ENCODE data around the gene FBXO42. TPM values are rescaled to one million over a fixed set of nuclear protein-coding genes. Genes with fewer than 3 reads are reported as not detected.
A peak's percentile ranks its signal among the peaks of the same experiment; 100 is the strongest.

FBXO42 gene
- total and polyA plus RNA-seq, 2 donors (not counting 3 experiments of a cell fraction or from before 2014, with no cell fraction given) = 16.3 to 20.4 TPM

DNA sequence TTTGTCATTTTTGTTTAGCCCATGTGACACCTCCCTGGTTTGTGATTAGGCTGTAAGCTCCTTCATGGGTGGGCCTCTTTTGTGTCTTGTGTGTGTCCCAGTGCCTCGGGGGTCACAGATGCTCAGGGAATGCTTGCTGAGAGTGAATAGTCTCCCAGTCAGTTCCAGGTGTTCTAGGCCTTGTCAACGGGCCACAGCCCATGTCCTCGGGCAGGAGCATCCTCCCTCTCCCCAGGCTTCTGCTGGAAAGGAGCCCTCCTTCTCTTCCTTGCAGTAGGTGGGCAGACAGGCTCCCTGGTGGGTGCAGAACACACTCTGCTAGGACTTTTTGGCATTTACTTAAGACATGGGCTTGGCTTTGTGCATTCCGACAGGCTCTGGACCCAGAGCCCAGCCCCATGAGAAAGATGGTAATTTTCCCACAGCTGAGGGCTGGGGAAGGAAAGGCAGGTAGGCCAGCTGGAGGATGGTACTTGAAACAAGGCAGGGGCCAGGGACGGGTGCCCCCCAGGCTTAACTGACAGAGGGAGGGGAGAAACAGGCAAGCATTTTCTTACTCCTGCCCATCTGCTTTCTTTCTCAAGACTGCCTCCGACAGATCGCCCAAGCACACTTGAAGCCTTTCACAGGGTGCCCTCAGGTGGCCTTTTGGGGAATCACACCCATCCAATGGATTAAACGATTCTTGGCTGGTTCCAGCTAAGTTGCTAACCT, 108.2 kb downstream of the FBXO42 start:
- DNase-seq (ENCODE audit: low read depth, low spot score) (peak; percentile 87), FAIRE-seq (peak; percentile 97)
- Histone ChIP-seq H3K4me1 (ENCODE audit: control insufficient read depth, extremely low read depth, insufficient read depth, low read length) (peaks cover 17% of the 10 kb centered on the region), H3K4me3 (replicated peaks in 1 of 3; ENCODE audit: insufficient read depth in 1 of 3, low read depth in 1 of 3, low read length in 3 of 3) (no peak overlapping the region), H3K27me3 (ENCODE audit: control insufficient read depth in 2 of 2, insufficient read depth in 2 of 2, low read length in 2 of 2) (no peaks in the 10 kb centered on the region), H3K9me1 (replicated peaks; ENCODE audit: control insufficient read depth, extremely low read depth, insufficient read depth, low read length) (no peaks in the 10 kb centered on the region), H3K27ac (ENCODE audit: insufficient read depth, low read depth, low read length) (no peak overlapping the region), H3K36me3 (ENCODE audit: control insufficient read depth in 2 of 2, extremely low read depth in 1 of 2, insufficient read depth in 2 of 2, low read length in 2 of 2) (peaks cover 0 to 2% of the 10 kb centered on the region in 2 experiments), H4K20me1 (replicated peaks; ENCODE audit: control insufficient read depth, extremely low read depth, insufficient read depth, low read length) (no peaks in the 10 kb centered on the region), H3K9me3 (replicated peaks; ENCODE audit: control insufficient read depth, insufficient read depth, low read length) (no peaks in the 10 kb centered on the region), H3K9ac (replicated peaks; ENCODE audit: extremely low read depth, insufficient read depth, low read length) (no peak overlapping the region), H3K79me2 (ENCODE audit: control insufficient read depth, insufficient read depth, low read length) (no peaks in the 10 kb centered on the region), H3K4me2 (ENCODE audit: insufficient read depth, low read length) (no peak overlapping the region), H2AFZ (ENCODE audit: low read depth, low read length) (no peak overlapping the region)
- intact Hi-C loops (cut with micrococcal nuclease) (loop anchor here (1.0 kb wide), 4 partner anchors 38 to 165 kb away; no protein-coding TSS in a partner anchor), dilution Hi-C loops (cut with MboI; ENCODE audit: extremely low pct_ligation_motif_present, low sequenced_read_pairs) (no loop called here)
- ChIA-PET POLR2A (no interaction called here), CTCF (interaction anchor here (1.1 to 9.5 kb wide), 14 partner anchors 10 to 174 kb away, joined by 3 to 179 read pairs (median 7); partner anchors contain the start of genes ARHGEF19 and FAM131C)
- TF ChIP-seq GATA2 (IDR thresholded peaks at IDR 0.05; ENCODE audit: insufficient read depth, insufficient read length, low read depth, low read length) = no peak
- TF ChIP-seq, protein P1, sequence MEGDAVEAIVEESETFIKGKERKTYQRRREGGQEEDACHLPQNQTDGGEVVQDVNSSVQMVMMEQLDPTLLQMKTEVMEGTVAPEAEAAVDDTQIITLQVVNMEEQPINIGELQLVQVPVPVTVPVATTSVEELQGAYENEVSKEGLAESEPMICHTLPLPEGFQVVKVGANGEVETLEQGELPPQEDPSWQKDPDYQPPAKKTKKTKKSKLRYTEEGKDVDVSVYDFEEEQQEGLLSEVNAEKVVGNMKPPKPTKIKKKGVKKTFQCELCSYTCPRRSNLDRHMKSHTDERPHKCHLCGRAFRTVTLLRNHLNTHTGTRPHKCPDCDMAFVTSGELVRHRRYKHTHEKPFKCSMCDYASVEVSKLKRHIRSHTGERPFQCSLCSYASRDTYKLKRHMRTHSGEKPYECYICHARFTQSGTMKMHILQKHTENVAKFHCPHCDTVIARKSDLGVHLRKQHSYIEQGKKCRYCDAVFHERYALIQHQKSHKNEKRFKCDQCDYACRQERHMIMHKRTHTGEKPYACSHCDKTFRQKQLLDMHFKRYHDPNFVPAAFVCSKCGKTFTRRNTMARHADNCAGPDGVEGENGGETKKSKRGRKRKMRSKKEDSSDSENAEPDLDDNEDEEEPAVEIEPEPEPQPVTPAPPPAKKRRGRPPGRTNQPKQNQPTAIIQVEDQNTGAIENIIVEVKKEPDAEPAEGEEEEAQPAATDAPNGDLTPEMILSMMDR (IDR thresholded peaks at IDR 0.05; ENCODE audit: extremely low read depth in 1 of 2, insufficient read depth in 1 of 2, low read depth in 1 of 2, low read length in 2 of 2) = peak; percentile 83 to 85
- no TSS peak for BruUV-seq (replicated peaks)

DNA sequence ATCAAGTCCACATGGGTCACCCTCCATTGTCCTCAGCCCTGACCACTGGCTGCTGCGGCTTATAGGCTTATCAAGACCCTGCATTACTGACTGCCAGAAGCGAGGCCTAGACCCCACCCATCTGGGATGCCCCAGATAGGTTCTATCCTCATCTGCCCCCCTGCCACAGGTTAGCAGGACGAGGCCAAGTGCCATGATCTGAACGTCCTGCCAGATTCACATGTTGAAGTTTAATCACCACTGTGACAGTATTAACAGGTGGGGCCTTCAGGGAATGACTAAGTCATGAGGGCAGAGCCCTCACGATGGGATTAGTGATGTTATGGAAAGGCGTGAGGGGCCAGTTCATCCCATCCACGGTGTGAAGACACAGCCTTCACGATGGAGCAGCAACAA, 109.1 kb downstream of the FBXO42 start:
- ChIA-PET CTCF (interaction anchor here (0.6 to 9.5 kb wide), 11 partner anchors 10 to 165 kb away, joined by 3 to 179 read pairs (median 8); partner anchors contain the start of genes ARHGEF19 and FAM131C), POLR2A (no interaction called here)
- H2AFZ ChIP-seq (ENCODE audit: low read depth, low read length) = no peak overlapping the region
- no peaks in the 10 kb centered on the region for H3K27me3 ChIP-seq (ENCODE audit: control insufficient read depth in 2 of 2, insufficient read depth in 2 of 2, low read length in 2 of 2)
- no peaks in the 10 kb centered on the region for H4K20me1 ChIP-seq (replicated peaks; ENCODE audit: control insufficient read depth, extremely low read depth, insufficient read depth, low read length)
- H3K4me2 ChIP-seq (ENCODE audit: insufficient read depth, low read length) = no peak overlapping the region
- TF ChIP-seq MYC (IDR thresholded peaks at IDR 0.05; ENCODE audit: low read depth, low read length) = no peak
- no peak for TF ChIP-seq JUN (IDR thresholded peaks at IDR 0.05; ENCODE audit: borderline replicate concordance, insufficient read depth, insufficient read length, low read depth)
- TF ChIP-seq, protein P2, sequence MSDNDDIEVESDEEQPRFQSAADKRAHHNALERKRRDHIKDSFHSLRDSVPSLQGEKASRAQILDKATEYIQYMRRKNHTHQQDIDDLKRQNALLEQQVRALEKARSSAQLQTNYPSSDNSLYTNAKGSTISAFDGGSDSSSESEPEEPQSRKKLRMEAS (IDR thresholded peaks at IDR 0.05; ENCODE audit: insufficient read depth, insufficient read length) = no peak
- no peak for TF ChIP-seq POLR2AphosphoS5 (IDR thresholded peaks at IDR 0.05; ENCODE audit: insufficient read depth, low read depth, low read length)
- no peak for TF ChIP-seq POLR2A (IDR thresholded peaks at IDR 0.05; ENCODE audit: low read depth, low read length)
- no peak for TF ChIP-seq EZH2 (IDR thresholded peaks at IDR 0.05; ENCODE audit: borderline replicate concordance, low read depth, low read length, severe bottlenecking)
- no peak for TF ChIP-seq FOS (IDR thresholded peaks at IDR 0.05; ENCODE audit: borderline replicate concordance, insufficient read depth, low read length)
- TF ChIP-seq, protein P1 (IDR thresholded peaks at IDR 0.05; ENCODE audit: extremely low read depth in 1 of 2, insufficient read depth in 1 of 2, low read depth in 1 of 2, low read length in 2 of 2) = no peak
- TF ChIP-seq GATA2 (IDR thresholded peaks at IDR 0.05; ENCODE audit: insufficient read depth, insufficient read length, low read depth, low read length) = no peak
- H3K36me3 ChIP-seq (ENCODE audit: control insufficient read depth in 2 of 2, extremely low read depth in 1 of 2, insufficient read depth in 2 of 2, low read length in 2 of 2) = peaks cover 0 to 2% of the 10 kb centered on the region in 2 experiments
- H3K9me3 ChIP-seq (replicated peaks; ENCODE audit: control insufficient read depth, insufficient read depth, low read length) = no peaks in the 10 kb centered on the region
- H3K4me1 ChIP-seq (ENCODE audit: control insufficient read depth, extremely low read depth, insufficient read depth, low read length) = peaks cover 9% of the 10 kb centered on the region
- DNase-seq (ENCODE audit: low read depth, low spot score) (no peak), FAIRE-seq (no peak)
- no TSS peak for BruUV-seq (replicated peaks)
- dilution Hi-C loops (cut with MboI; ENCODE audit: extremely low pct_ligation_motif_present, low sequenced_read_pairs) (no loop called here), intact Hi-C loops (cut with micrococcal nuclease) (no loop called here)
- H3K9ac ChIP-seq (replicated peaks; ENCODE audit: extremely low read depth, insufficient read depth, low read length) = no peak overlapping the region
- H3K4me3 ChIP-seq (replicated peaks in 1 of 3; ENCODE audit: insufficient read depth in 1 of 3, low read depth in 1 of 3, low read length in 3 of 3) = no peak overlapping the region
- H3K79me2 ChIP-seq (ENCODE audit: control insufficient read depth, insufficient read depth, low read length) = no peaks in the 10 kb centered on the region
- no peaks in the 10 kb centered on the region for H3K9me1 ChIP-seq (replicated peaks; ENCODE audit: control insufficient read depth, extremely low read depth, insufficient read depth, low read length)
- H3K27ac ChIP-seq (ENCODE audit: insufficient read depth, low read depth, low read length) = no peak overlapping the region

All from endothelial cell of umbilical vein (primary cell).